K562 (cell line): ENCODE data around the gene COL6A1. TPM values are rescaled to one million over a fixed set of nuclear protein-coding genes. Genes with fewer than 3 reads are reported as not detected.

Experiments used
- CEBPB ChIP-seq: fragments of 450-650 bp; IDR thresholded peaks from 2 replicates; pipeline ENCODE4 v1.6.1; 2016; ENCODE audit warnings: missing genetic modification characterization, missing compliant biosample characterization
- DDX20 ChIP-seq: fragments of 450-650 bp; IDR thresholded peaks from 2 replicates; pipeline ENCODE4 v1.6.1; 2016; ENCODE audit warnings: missing genetic modification characterization, low read depth, mild to moderate bottlenecking, missing compliant biosample characterization, moderate library complexity
- ELF4 ChIP-seq: fragments of 450-650 bp; formaldehyde crosslinking; IDR thresholded peaks from 2 replicates; pipeline ENCODE4 v1.4.0; 2022; ENCODE audit warnings: missing genetic modification characterization
- MEF2D ChIP-seq: conservative IDR thresholded peaks from 2 replicates; pipeline ENCODE4 v1.6.1; 2016; ENCODE audit warnings: low read depth, missing genetic modification characterization, missing compliant biosample characterization
- PHF20 ChIP-seq: fragments of 450-650 bp; IDR thresholded peaks from 2 replicates; pipeline ENCODE4 v1.6.1; 2018; ENCODE audit not compliant: partially characterized antibody
- RFX5 ChIP-seq: IDR thresholded peaks from 2 replicates; pipeline ENCODE4 v1.6.1; 2011; ENCODE audit warnings: low read depth, mild to moderate bottlenecking, improper control_type of control experiment, low read length
- XRCC5 ChIP-seq: fragments of 200-400 bp; formaldehyde crosslinking; IDR thresholded peaks from 2 replicates; pipeline ENCODE4 v1.6.1; 2017; ENCODE audit warnings: low read depth, mild to moderate bottlenecking, low read length
- ZBTB17 ChIP-seq: fragments of 450-650 bp; formaldehyde crosslinking; IDR thresholded peaks from 2 replicates; pipeline ENCODE4 v1.4.0; 2020; ENCODE audit warnings: mild to moderate bottlenecking
- ZNF143 ChIP-seq: sonication (generic); formaldehyde crosslinking; IDR thresholded peaks from 2 replicates; pipeline ENCODE4 v1.9.0; 2022; ENCODE audit warnings: mild to moderate bottlenecking, missing genetic modification reagents
- polyA plus RNA-seq, 8 experiments: library from polyadenylated mRNA; depleted of rRNA in 4 of 8; stranded (reverse) in 5 of 8; unstranded in 3 of 8; fragments of >200 nt; fragmentation: Nextera tagmentation in 2 of 8; fragmentation: Illumina TruSeq in 1 of 8; extraction: Ambion mirVana in 2 of 8; extraction: Trizol in 1 of 8; gene quantifications; 2 replicates each; pipeline versions ENCODE4 v1.2.1 to v1.2.3, GENCODE V29; 2011 to 2014; ENCODE audit warnings: inconsistent platforms in 1 of 8, missing spikeins in 1 of 8
- total RNA-seq, 7 experiments: library from RNA; depleted of rRNA in 6 of 7; stranded (reverse); fragments of >200 nt in 6 of 7; fragmentation: Illumina TruSeq in 2 of 7; extraction: Trizol in 2 of 7; gene quantifications; 2 replicates each; pipeline versions ENCODE4 v1.2.1 to v1.2.3, GENCODE V29; 2011 to 2021; ENCODE audit warnings: low replicate concordance in 1 of 7
- TF ChIP-seq, protein P1 (sequence below): fragments of 450-650 bp; formaldehyde crosslinking; IDR thresholded peaks from 2 replicates; pipeline ENCODE4 v1.4.0; 2020; ENCODE audit warnings: mild to moderate bottlenecking, moderate library complexity
- TF ChIP-seq, protein P2 (sequence below), 2 experiments: IDR thresholded peaks in 1 of 2; conservative IDR thresholded peaks in 1 of 2; 2 replicates each; pipeline ENCODE4 v1.6.1; 2016; ENCODE audit warnings: low read depth in 2 of 2, mild to moderate bottlenecking in 1 of 2, missing compliant biosample characterization in 1 of 2, missing genetic modification characterization in 1 of 2, moderate library complexity in 1 of 2
- TF ChIP-seq, protein P3 (sequence below): sonication (generic); formaldehyde crosslinking; IDR thresholded peaks from 2 replicates; pipeline ENCODE4 v1.9.0; 2022; ENCODE audit warnings: mild to moderate bottlenecking, missing genetic modification reagents

Gene COL6A1
- total and polyA plus RNA-seq, 9 of the 15 experiments (the other 6 are each of a cell fraction or from before 2014, with no cell fraction given), result 0.07 to 1.3 (median 0.14) TPM; not detected in 3

DNA sequence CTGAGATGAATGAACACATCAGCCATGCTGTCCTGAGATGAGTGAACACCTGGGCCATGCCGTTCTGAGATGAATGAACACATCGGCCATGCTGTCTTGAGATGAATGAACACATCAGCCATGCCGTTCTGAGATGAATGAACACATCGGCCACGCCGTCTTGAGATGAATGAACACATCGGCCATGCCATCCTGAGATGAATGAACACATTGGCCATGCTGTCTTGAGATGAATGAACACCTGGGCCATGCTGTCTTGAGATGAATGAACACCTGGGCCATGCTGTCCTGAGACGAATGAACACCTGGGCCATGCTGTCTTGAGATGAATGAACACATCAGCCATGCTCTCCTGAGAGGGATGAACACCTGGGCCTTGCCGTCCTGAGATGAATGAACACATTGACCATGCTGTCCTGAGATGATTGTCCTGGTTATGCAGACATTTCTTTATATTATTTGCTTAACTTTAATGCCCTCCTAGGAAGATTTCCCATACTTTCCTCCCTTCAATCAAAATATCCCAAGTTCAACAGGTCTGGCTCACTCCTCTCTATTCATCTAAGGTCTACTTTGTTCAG is 48.6 kb upstream of the COL6A1 start (continued):
- no peak for TF ChIP-seq XRCC5
- no peak for TF ChIP-seq PHF20
- TF ChIP-seq, protein P1, sequence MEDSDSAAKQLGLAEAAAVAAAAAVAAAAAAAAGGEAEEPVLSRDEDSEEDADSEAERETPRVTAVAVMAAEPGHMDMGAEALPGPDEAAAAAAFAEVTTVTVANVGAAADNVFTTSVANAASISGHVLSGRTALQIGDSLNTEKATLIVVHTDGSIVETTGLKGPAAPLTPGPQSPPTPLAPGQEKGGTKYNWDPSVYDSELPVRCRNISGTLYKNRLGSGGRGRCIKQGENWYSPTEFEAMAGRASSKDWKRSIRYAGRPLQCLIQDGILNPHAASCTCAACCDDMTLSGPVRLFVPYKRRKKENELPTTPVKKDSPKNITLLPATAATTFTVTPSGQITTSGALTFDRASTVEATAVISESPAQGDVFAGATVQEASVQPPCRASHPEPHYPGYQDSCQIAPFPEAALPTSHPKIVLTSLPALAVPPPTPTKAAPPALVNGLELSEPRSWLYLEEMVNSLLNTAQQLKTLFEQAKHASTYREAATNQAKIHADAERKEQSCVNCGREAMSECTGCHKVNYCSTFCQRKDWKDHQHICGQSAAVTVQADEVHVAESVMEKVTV (CRISPR knock-in tag), result no peak
- no peak for TF ChIP-seq DDX20 (tag)
- TF ChIP-seq, protein P2, sequence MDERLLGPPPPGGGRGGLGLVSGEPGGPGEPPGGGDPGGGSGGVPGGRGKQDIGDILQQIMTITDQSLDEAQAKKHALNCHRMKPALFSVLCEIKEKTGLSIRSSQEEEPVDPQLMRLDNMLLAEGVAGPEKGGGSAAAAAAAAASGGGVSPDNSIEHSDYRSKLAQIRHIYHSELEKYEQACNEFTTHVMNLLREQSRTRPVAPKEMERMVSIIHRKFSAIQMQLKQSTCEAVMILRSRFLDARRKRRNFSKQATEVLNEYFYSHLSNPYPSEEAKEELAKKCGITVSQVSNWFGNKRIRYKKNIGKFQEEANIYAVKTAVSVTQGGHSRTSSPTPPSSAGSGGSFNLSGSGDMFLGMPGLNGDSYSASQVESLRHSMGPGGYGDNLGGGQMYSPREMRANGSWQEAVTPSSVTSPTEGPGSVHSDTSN (CRISPR knock-in tag; IDR thresholded peaks at IDR 0.05; ENCODE audit: low read depth), result no peak
- TF ChIP-seq, protein P2 (tag; conservative IDR thresholded peaks at IDR 0.05; ENCODE audit: low read depth), result no peak
- TF ChIP-seq CEBPB (tag), result no peak
- no peak for TF ChIP-seq MEF2D (tag)
- no peak for TF ChIP-seq ELF4
- TF ChIP-seq, protein P3, sequence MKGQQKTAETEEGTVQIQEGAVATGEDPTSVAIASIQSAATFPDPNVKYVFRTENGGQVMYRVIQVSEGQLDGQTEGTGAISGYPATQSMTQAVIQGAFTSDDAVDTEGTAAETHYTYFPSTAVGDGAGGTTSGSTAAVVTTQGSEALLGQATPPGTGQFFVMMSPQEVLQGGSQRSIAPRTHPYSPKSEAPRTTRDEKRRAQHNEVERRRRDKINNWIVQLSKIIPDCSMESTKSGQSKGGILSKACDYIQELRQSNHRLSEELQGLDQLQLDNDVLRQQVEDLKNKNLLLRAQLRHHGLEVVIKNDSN (CRISPR knock-in tag), result no peak
- no peak for TF ChIP-seq ZNF143 (CRISPR knock-in tag)
- TF ChIP-seq ZBTB17, result no peak
- TF ChIP-seq RFX5, result no peak
